Measurements from ENCODE around the gene PLA2G10. TPM values are rescaled to one million over a fixed set of nuclear protein-coding genes. Genes with fewer than 3 reads are reported as not detected.
A peak's percentile ranks its signal among the peaks of the same experiment; 100 is the strongest.
"Not testable (repeated sequence)": the region's sequence is repeated elsewhere in the genome, so short reads cannot be mapped to it uniquely, and the experiment has no call there.

PLA2G10 gene
- total RNA-seq, 1 donor from 2014 or later: not detected

DNA sequence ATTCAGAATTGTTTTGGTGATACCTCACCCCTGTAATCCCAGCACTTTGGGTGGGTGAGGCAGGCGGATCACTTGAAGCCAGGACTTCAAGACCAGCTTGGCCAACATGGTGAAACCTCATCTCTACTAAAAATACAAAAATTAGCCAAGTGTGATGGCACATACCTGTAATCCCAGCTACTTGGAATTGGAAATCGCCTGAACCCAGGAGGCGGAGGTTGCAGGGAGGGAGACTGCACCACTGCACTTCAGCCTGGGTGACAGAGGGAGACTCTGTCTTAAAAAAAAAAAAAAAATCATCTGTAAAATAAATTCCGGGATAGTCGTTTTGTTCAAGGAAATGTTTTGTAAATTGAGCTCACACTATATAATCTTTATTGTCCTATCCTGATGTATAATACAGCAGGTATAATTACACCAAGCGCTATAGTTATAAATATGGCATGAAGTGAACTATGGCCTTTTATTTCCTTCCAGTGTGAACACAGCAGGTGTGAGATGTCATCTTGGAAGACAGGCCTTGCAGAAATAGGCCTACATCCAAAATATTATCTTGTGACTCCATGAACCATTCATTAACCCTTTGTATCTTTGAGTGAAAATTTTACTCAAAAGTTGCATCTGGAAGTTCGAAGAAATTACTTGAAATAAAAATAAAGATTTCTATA, 25.4 kb downstream of the PLA2G10 start:
- ATAC-seq (no peak), DNase-seq (no peak)
- intact Hi-C loops (cut with micrococcal nuclease): no loop called here

GRCh38 chr16:14667347-14668266, 26.5 kb downstream of the PLA2G10 start:
- ATAC-seq (no peak), DNase-seq (no peak)
- intact Hi-C loops (cut with micrococcal nuclease): no loop called here

GRCh38 chr16:14658063-14658462, 36.0 kb downstream of the PLA2G10 start:
- intact Hi-C loops (cut with micrococcal nuclease): no loop called here
- DNase-seq: no peak
- no peak for ATAC-seq

GRCh38 chr16:14652726-14653125, 41.4 kb downstream of the PLA2G10 start:
- intact Hi-C loops (cut with micrococcal nuclease): no loop called here
- DNase-seq (no peak), ATAC-seq (no peak)

DNA sequence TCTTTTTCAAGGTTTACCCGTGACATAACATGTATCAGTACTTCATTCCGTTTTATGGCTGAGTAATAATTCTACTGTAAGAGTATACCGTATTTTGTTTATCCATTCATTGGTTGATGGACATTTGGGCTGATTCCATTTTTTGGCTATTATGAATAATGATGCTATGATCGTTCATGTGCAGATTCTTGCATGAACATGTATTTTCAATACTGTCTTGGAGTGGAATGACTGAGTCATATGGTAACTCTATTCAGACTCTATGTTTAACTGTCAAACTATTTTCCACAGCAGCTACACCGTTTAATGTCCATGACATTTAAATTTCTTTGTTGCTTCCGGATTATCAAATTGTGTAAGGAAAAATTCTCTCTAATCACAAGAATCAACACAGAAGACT, 43.5 kb downstream of the PLA2G10 start:
- intact Hi-C loops (cut with micrococcal nuclease): no loop called here
- ATAC-seq (no peak), DNase-seq (no peak)

GRCh38 chr16:14649816-14650215, 44.3 kb downstream of the PLA2G10 start:
- no peak for ATAC-seq

GRCh38 chr16:14641926-14642325, 52.2 kb downstream of the PLA2G10 start:
- no peak for ATAC-seq
- DNase-seq: no peak
- intact Hi-C loops (cut with micrococcal nuclease): no loop called here

More at GRCh38 chr16:14649816-14650215, 44.3 kb downstream of the PLA2G10 start:
- DNase-seq: no peak
- intact Hi-C loops (cut with micrococcal nuclease): no loop called here

- DNase-seq (no peak), ATAC-seq (no peak)
- intact Hi-C loops (cut with micrococcal nuclease): no loop called here
These were observed 52.9 kb downstream of the PLA2G10 start for GRCh38 chr16:14641206-14641605.

DNA sequence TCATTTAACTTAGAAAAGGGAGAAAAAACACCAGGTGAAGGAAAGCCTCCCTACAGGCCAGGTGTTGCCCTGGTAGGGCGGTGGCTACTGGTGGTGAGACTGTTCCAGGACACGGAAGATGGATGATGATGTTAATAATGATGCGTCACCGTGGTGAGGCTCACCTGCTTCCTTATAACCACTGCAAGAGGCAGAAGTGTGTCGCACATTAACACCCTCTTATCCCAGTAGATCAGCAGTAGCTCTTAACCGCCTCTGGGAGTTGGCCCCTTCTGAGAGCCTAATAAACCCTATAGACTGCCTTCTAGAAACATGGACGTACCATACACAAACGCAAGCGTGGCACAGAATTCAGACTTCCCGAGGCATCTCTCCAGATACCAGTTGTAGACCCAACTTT, 53.6 kb downstream of the PLA2G10 start:
- ATAC-seq (no peak), DNase-seq (no peak)
- intact Hi-C loops (cut with micrococcal nuclease): no loop called here

- DNase-seq; ATAC-seq; intact Hi-C loops (cut with micrococcal nuclease): not testable (repeated sequence)
These were observed 57.2 kb downstream of the PLA2G10 start for GRCh38 chr16:14636951-14637240.

GRCh38 chr16:14636179-14636950, 57.7 kb downstream of the PLA2G10 start:
- ATAC-seq; intact Hi-C loops (cut with micrococcal nuclease); DNase-seq: not testable (repeated sequence)

DNA sequence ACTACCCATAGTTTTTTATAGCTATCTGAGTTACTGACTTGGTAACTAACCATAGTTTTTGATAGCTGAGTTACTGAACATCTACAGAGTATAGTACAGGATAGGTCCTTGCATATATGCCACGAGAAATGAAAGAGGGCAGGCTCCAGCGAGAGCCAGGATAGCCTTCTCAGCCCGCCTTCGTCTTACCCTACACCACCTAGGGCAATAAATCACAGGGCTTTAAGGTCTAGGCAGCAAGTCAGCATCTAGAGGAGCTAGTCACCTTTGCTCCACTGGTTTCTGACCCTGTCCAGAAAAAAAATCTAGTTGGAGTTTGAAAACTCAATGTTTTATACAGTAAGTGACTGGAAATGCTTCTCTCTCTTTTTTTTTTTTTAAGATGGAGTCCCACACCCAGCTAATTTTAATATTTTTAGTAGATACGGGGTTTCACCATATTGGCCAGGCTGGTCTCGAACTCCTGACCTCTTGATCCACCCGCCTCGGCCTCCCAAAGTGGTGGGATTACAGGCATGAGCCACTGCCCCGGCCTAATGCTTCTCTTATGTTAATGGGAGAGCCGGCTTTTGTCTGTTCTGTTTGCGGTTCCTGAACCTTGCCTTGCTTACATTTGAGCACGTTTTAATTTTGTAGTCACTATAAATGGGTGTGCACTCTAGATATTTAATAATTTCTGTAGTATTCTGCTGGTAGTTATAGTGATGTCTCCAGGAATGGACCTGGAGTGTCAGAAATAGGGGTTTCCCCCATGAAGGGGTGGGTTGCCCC, 58.5 kb downstream of the PLA2G10 start:
- ATAC-seq: no peak
- no peak for DNase-seq
- intact Hi-C loops (cut with micrococcal nuclease): no loop called here

- DNase-seq (no peak), ATAC-seq (no peak)
- intact Hi-C loops (cut with micrococcal nuclease): no loop called here
These were observed 59.8 kb downstream of the PLA2G10 start for GRCh38 chr16:14634389-14634725.

- intact Hi-C loops (cut with micrococcal nuclease): no loop called here
- DNase-seq (peak; percentile 100), ATAC-seq (peak; percentile 94)
These were observed 61.2 kb downstream of the PLA2G10 start, which contains the start of gene BFAR for GRCh38 chr16:14632693-14633569. TSS of gene BFAR (plus strand) at chr16:14632951. CDS start at chr16:14644347, 11,396 bp downstream.

DNA sequence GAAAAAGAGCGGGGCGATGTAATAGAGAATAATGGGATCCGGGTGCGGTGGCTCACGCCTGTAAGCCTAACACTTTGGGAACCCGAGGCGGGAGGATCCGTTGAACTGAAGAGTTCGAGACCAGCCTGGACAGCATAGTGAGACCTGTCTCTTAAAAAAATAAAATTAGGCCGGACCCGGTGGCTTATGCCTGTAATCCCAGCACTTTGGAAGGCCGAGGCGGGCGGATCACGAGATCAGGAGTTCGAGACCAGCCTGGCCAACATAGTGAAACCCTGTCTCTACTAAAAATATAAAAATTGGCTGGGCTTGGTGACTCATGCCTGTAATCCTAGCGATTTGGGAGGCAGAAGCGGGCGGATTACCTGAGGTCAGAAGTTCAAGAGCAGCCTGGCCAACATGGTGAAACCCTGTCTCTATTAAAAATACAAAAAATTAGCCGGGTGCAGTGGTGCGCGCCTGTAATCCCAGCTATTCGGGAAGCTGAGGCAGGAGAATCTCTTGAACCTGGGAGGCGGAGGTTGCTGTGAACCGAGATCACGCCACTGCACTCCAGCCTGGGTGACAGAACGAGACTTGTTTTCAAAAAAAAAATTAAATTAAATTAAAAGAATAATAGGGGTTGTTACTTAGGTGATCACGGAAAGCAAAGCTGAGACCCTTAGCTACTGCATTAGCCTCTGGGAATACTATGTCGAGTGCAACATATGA, 63.3 kb downstream of the PLA2G10 start:
- intact Hi-C loops (cut with micrococcal nuclease); DNase-seq; ATAC-seq: not testable (repeated sequence)

DNA sequence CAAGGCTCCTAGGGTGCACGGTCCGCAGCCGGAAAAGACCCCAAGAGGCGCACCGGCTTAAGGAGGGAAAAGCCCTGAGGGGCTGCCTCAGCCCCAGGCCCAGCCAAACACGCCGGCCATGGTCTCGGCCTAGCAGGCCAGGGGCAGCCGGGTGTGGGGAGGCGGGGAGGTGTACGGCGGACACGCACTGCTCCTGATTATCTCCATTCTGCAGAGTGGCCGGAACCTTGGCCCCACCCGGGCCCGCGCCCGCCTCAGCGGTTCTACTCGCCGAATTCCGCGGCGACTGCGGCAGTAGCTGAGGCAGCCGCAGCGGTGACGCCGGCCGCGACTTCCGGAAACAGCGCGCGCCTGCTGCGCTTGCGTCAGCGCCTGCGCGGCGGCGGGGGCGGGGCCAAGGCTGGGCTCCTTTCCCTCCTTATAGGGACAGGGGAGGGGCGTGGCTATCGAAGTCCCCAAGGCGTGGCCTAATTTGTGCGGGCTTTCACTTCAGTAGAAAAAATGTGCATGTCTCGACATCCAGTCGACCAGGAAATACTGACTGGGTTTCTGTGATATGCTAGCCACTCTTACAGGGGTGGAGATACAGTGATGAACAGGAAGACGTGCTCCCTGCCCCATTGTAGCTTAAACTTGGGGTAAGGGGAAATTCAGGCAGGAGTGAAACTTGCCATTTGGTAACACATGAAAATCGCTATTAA, 64.0 kb downstream of the PLA2G10 start, which contains the start of gene PARN:
PARN (minus strand) TSS at position 342 of the 701 bp plus-strand sequence; CDS start at position 207, 135 bp downstream.
- ATAC-seq (peak; percentile 82), DNase-seq (peak; percentile 98)
- intact Hi-C loops (cut with micrococcal nuclease): no loop called here

- ATAC-seq: no peak
- intact Hi-C loops (cut with micrococcal nuclease): no loop called here
- no peak for DNase-seq
These were observed 64.5 kb downstream of the PLA2G10 start for GRCh38 chr16:14629612-14629918.
